Heart right ventricle (tissue), 16 donors: ENCODE measurements around the gene SP1. TPM values are rescaled to one million over a fixed set of nuclear protein-coding genes. Genes with fewer than 3 reads are reported as not detected.
A peak's percentile ranks its signal among the peaks of the same experiment; 100 is the strongest.

Experiments used
- ATAC-seq, 8 donors: fragments of 200-7000 bp; cut with Tn5 transposase; one replicate each; pipeline ENCODE4 v1.9.1; 2020; ENCODE audit warnings: mild to moderate bottlenecking in 8 of 8, moderate library complexity in 8 of 8, moderate number of reproducible peaks in 1 of 8
- DNase-seq, 2 donors: peaks; one replicate each; pipeline ENCODE4 v3.0.0-alpha.2; 2020
- H3K27ac ChIP-seq, 10 donors: fragments of 200-600 bp; sonication (generic) in 2 of 10; one replicate each; pipeline versions ENCODE4 v1.5.0 to v1.8.0; 2020 to 2022; ENCODE audit warnings: mild to moderate bottlenecking in 3 of 10
- H3K27me3 ChIP-seq, 7 donors: fragments of 200-600 bp; one replicate each; pipeline ENCODE4 v1.8.0; 2021 to 2022; ENCODE audit warnings: mild to moderate bottlenecking in 2 of 7
- H3K36me3 ChIP-seq, 9 donors: fragments of 200-600 bp; sonication (generic) in 1 of 9; one replicate each; pipeline versions ENCODE4 v1.5.0 to v1.8.0; 2020 to 2022; ENCODE audit warnings: mild to moderate bottlenecking in 2 of 9
- H3K4me1 ChIP-seq, 9 donors: fragments of 200-600 bp; sonication (generic) in 1 of 9; one replicate each; pipeline versions ENCODE4 v1.5.0 to v1.8.0; 2020 to 2022; ENCODE audit warnings: mild to moderate bottlenecking in 4 of 9
- H3K4me3 ChIP-seq, 10 donors: fragments of 200-600 bp; sonication (generic) in 2 of 10; one replicate each; pipeline versions ENCODE4 v1.5.0 to v1.8.0; 2020 to 2022; ENCODE audit warnings: mild to moderate bottlenecking in 7 of 10, moderate library complexity in 2 of 10
- H3K9me3 ChIP-seq, 11 donors: fragments of 200-600 bp in 10 of 11; sonication (generic) in 2 of 11; one replicate each; pipeline versions ENCODE4 v1.5.0 to v1.8.0; 2013 to 2022; ENCODE audit warnings: mild to moderate bottlenecking in 2 of 11, control low read depth in 1 of 11, moderate library complexity in 1 of 11
- WGBS, 2 donors: extraction: QIAGEN DNeasy Blood & Tissue Kit; methylation state at CpG; one replicate each; pipeline ENCODE4 v1.1.7; 2013; ENCODE audit warnings: inconsistent platforms in 1 of 2; 5-methylcytosine and 5-hydroxymethylcytosine counted together
- intact Hi-C, 10 donors: fragments of 100-400 bp; cut with DNase I; formaldehyde crosslinking; loops; one replicate each; pipeline versions ENCODE4 v1.11.1 to v1.14.2; 2022
- polyA plus RNA-seq, 2 donors: library from polyadenylated mRNA; stranded (reverse); fragments of 200-250 nt; gene quantifications; one replicate each; pipeline ENCODE4 v1.2.3, GENCODE V29; 2013
- total RNA-seq, 10 donors: library from RNA; stranded (reverse); fragmentation: NEBNext Ultra II Directional in 3 of 10; extraction: Animal tissue kit (Norgen Biotek cat#: 25700) in 3 of 10; gene quantifications; one replicate each; pipeline versions ENCODE4 v1.2.1 to v1.2.4, GENCODE V29; 2021 to 2023
- TF ChIP-seq, protein P1 (sequence below), 9 donors: fragments of 200-600 bp; sonication (generic) in 2 of 9; IDR thresholded peaks; one replicate each; pipeline versions ENCODE4 v1.5.0 to v1.8.0; 2021 to 2022; ENCODE audit warnings: antibody characterized with exemption in 9 of 9, mild to moderate bottlenecking in 5 of 9, moderate library complexity in 1 of 9
- donor health status: Arrhythmogenic right ventricular cardiomyopathy.
- donor health status: ischemic (EF 13 %, LVEDD 7.1; RV severe dilation, severe dysfunction).
- donor health status: healthy with polysubstance abuse.
- donor health status: DM: no; HTN: yes; CAD: no.
- donor health status: DM: no; HTN: no; CAD: no.
- donor health status: ischemic (EF 25% LVEDD 6.9; RV normal size, moderate dysfunction).
- donor health status: ischemic (EF 25% LVEDD 5.7; RV mildly dilated, moderate dysfunction).
- donor health status: healthy.
- donor health status: DM: yes; HTN: yes; CAD: no.
- donor health status: Ischemic cardiomyopathy.
- donor health status: ischemic (EF 35%, LVEDD 5.7; RV mildly dilated, moderate dysfunction).
- donor health status: nonischemic (EF 11% LVEDD 7.7; RV severe dilation, severe dysfunction).
- donor health status: DM: yes; HTN: yes; CAD: no.
- donor health status: PGD.
- donor health status: ischemic (EF 29% LVEDD 5.4; RV normal size, mild dysfunction).
- donor health status: nonischemic (EF 23%, LVEDD 6.1; RV moderate dilation, normal function).

The SP1 gene
- total and polyA plus RNA-seq, 12 donors, result 7.8 to 42.4 (median 31.3) TPM

DNA sequence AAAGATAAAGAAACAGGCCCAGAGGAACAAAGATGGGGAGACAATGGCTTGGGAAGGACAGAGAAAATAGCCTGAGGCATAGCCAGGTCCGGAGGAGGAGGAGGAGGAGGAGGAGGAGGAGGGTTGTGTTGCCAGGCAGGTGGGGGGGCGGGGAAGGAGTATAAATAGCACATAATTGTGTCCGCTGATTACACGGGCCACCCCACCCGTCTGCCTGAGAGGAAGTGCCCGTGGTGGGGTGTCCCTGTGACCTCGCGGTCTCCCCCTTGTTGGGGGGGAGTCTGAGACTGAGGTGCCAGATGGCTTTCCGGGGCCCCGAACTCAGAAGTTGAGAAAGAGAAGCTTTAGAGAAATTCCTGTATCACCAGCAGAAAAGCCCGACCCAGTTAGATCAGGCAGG lies 42.0 kb upstream of the SP1 start:
- no peak for DNase-seq
- WGBS, 2 donors, result 17 to 22% methylated on average over 11 of the region's 11 CpGs

DNA sequence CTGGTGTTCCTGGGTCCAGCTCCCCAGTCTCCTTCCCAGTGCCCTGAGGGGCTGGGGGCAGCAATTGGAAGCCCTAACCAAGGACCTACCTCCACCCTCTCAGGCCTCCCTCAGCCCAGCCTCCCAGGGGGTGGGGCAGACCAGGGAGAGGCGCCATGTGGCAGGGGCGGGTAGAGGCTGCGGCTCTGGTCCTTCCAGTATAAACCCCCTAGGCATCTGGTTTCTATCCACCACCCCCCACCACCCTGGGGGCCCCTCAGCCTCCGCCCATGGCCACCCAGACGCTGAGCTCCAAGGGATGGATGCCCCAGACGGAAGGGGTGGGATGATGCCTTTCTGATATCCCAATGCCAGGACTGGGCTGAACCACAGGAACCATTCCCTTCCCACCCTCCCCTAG lies 41.1 kb upstream of the SP1 start:
- H3K27ac ChIP-seq, result no peak overlapping the region
- no peaks in the 10 kb centered on the region for H3K36me3 ChIP-seq
- no peaks in the 10 kb centered on the region for H3K9me3 ChIP-seq
- no peak for DNase-seq
- H3K4me1 ChIP-seq, result peaks cover 0 to 7% (median 4%) of the 10 kb centered on the region in 9 donors
- H3K4me3 ChIP-seq, result no peak overlapping the region
- ATAC-seq, result peak in 1 of 8 donors; percentile 20
- TF ChIP-seq, protein P1, sequence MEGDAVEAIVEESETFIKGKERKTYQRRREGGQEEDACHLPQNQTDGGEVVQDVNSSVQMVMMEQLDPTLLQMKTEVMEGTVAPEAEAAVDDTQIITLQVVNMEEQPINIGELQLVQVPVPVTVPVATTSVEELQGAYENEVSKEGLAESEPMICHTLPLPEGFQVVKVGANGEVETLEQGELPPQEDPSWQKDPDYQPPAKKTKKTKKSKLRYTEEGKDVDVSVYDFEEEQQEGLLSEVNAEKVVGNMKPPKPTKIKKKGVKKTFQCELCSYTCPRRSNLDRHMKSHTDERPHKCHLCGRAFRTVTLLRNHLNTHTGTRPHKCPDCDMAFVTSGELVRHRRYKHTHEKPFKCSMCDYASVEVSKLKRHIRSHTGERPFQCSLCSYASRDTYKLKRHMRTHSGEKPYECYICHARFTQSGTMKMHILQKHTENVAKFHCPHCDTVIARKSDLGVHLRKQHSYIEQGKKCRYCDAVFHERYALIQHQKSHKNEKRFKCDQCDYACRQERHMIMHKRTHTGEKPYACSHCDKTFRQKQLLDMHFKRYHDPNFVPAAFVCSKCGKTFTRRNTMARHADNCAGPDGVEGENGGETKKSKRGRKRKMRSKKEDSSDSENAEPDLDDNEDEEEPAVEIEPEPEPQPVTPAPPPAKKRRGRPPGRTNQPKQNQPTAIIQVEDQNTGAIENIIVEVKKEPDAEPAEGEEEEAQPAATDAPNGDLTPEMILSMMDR (IDR thresholded peaks at IDR 0.05), result no peak
- WGBS, 2 donors, result 73 to 75% methylated on average over 6 of the region's 6 CpGs
- intact Hi-C loops, result no loop called here
- H3K27me3 ChIP-seq, result peaks cover 0 to 47% (median 21%) of the 10 kb centered on the region in 7 donors

More for the DNA sequence above, 42.0 kb upstream of the SP1 start:
- no peak overlapping the region for H3K4me3 ChIP-seq
- TF ChIP-seq, protein P1 (IDR thresholded peaks at IDR 0.05), result no peak
- no peak overlapping the region for H3K27ac ChIP-seq
- no peaks in the 10 kb centered on the region for H3K36me3 ChIP-seq
- ATAC-seq, result peak in 1 of 8 donors; percentile 57
- no peaks in the 10 kb centered on the region for H3K9me3 ChIP-seq
- peaks cover 0 to 52% (median 21%) of the 10 kb centered on the region in 7 donors for H3K27me3 ChIP-seq
- H3K4me1 ChIP-seq, result peaks cover 0 to 7% (median 4%) of the 10 kb centered on the region in 9 donors
- intact Hi-C loops, result no loop called here

DNA sequence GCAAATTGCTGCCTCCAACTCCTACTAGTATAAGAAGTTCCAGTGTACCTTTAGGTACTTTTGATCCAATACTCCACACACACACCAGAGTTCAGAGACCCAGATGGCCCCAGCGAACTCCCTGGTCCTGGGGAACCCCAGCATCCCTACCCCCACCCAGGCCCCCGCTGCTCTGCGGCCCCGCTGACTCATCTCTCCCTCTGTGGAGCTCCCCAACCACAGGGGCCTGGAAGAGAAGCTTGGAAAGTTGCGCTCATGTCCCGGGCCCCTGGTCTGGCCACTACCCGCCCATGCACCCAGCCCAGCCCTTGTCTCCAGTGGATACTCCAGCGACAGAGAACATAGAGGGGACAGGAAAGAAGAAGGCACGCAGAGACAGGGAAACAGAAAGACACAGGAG lies 39.6 kb upstream of the SP1 start:
- peaks cover 0 to 39% (median 18%) of the 10 kb centered on the region in 7 donors for H3K27me3 ChIP-seq
- WGBS, 2 donors, result 85 to 90% methylated on average over 9 of the region's 9 CpGs
- ATAC-seq, result no peak
- peaks cover 2 to 16% (median 10%) of the 10 kb centered on the region in 9 donors for H3K4me1 ChIP-seq
- TF ChIP-seq, protein P1 (IDR thresholded peaks at IDR 0.05), result no peak
- no peaks in the 10 kb centered on the region for H3K36me3 ChIP-seq
- H3K9me3 ChIP-seq, result no peaks in the 10 kb centered on the region
- intact Hi-C loops, result no loop called here
- no peak overlapping the region for H3K4me3 ChIP-seq
- DNase-seq, result no peak
- no peak overlapping the region for H3K27ac ChIP-seq

DNA sequence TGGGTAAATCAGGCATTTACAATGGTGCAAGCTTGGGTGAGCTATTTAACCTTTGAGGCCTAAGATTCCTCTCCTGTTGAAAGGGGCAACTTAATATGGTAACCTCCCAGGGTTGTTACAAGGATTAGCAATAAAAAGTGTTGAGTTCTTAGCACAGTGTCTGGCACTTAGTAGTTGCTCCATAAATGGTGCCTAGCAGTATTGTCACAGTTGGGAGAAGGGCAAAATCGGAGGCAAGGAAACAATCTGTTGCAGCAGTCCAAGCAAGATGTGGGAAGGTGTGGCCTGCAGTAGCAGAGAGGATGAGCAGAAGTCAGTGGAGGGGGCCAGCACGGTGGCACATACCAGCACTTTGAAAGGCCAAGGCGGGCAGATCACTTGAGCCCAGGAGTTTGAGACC lies 36.5 kb upstream of the SP1 start:
- DNase-seq (no peak), ATAC-seq (no peak)
- TF ChIP-seq, protein P1 (IDR thresholded peaks at IDR 0.05), result no peak
- Histone ChIP-seq H3K9me3 (no peaks in the 10 kb centered on the region), H3K27ac (no peak overlapping the region), H3K4me1 (peaks cover 5 to 23% (median 16%) of the 10 kb centered on the region in 9 donors), H3K27me3 (peaks cover 0 to 10% (median 0%) of the 10 kb centered on the region in 7 donors), H3K4me3 (no peak overlapping the region), H3K36me3 (no peaks in the 10 kb centered on the region)
- WGBS, 2 donors, result 64 to 81% methylated on average over 3 of the region's 3 CpGs
- intact Hi-C loops, result no loop called here
